K562 (cell line): ENCODE results near the gene IFNGR1. TPM values are rescaled to one million over a fixed set of nuclear protein-coding genes. Genes with fewer than 3 reads are reported as not detected.

ENCODE experiments used
- FOSL1 ChIP-seq: fragments of 200-800 bp; sonication (Bioruptor generic); conservative IDR thresholded peaks from 2 replicates; pipeline ENCODE4 v1.6.1; 2016; ENCODE audit warnings: missing genetic modification characterization, missing compliant biosample characterization
- FOXA3 ChIP-seq, 2 experiments: fragments of 450-650 bp in 1 of 2; sonication (generic) in 1 of 2; formaldehyde crosslinking; IDR thresholded peaks in 1 of 2; conservative IDR thresholded peaks in 1 of 2; 2 replicates each; pipeline versions ENCODE4 v1.4.0 to v1.8.0; 2020 to 2022; ENCODE audit warnings: mild to moderate bottlenecking in 2 of 2, missing genetic modification reagents in 1 of 2
- HMGN3 ChIP-seq: IDR thresholded peaks from 2 replicates; pipeline ENCODE4 v1.6.1; 2011; ENCODE audit warnings: borderline replicate concordance, low read depth, mild to moderate bottlenecking, mixed read lengths, low read length; ENCODE audit not compliant: insufficient read length; ENCODE audit errors: extremely low read depth
- L3MBTL2 ChIP-seq: fragments of 450-650 bp; IDR thresholded peaks from 2 replicates; pipeline ENCODE4 v1.6.1; 2016; ENCODE audit warnings: mild to moderate bottlenecking, moderate library complexity
- PPARD ChIP-seq: fragments of 250-450 bp; sonication (Bioruptor Pico); IDR thresholded peaks from 2 replicates; pipeline ENCODE4 v1.8.0; 2022; ENCODE audit warnings: inconsistent platforms, mild to moderate bottlenecking, moderate library complexity
- SIX5 ChIP-seq, 2 experiments: IDR thresholded peaks; 2 replicates each; pipeline ENCODE4 v1.6.1; 2011; ENCODE audit warnings: low read length in 2 of 2, borderline replicate concordance in 1 of 2, low read depth in 1 of 2, mild to moderate bottlenecking in 1 of 2, moderate library complexity in 1 of 2; ENCODE audit not compliant: insufficient read depth in 1 of 2
- SMAD3 ChIP-seq: fragments of 450-650 bp; formaldehyde crosslinking; conservative IDR thresholded peaks from 2 replicates; pipeline ENCODE4 v1.4.0; 2020; ENCODE audit warnings: mild to moderate bottlenecking
- SMAD4 ChIP-seq: fragments of 250-450 bp; sonication (Bioruptor Pico); conservative IDR thresholded peaks from 2 replicates; pipeline ENCODE4 v1.8.0; 2021; ENCODE audit warnings: inconsistent platforms, mild to moderate bottlenecking, moderate library complexity
- TRIM24 ChIP-seq, 2 experiments: fragments of 450-650 bp; IDR thresholded peaks; 2 replicates each; pipeline ENCODE4 v1.6.1; 2016
- polyA plus RNA-seq, 8 experiments: library from polyadenylated mRNA; depleted of rRNA in 4 of 8; stranded (reverse) in 5 of 8; unstranded in 3 of 8; fragments of >200 nt; fragmentation: Nextera tagmentation in 2 of 8; fragmentation: Illumina TruSeq in 1 of 8; extraction: Ambion mirVana in 2 of 8; extraction: Trizol in 1 of 8; gene quantifications; 2 replicates each; pipeline versions ENCODE4 v1.2.1 to v1.2.3, GENCODE V29; 2011 to 2014; ENCODE audit warnings: inconsistent platforms in 1 of 8, missing spikeins in 1 of 8
- total RNA-seq, 7 experiments: library from RNA; depleted of rRNA in 6 of 7; stranded (reverse); fragments of >200 nt in 6 of 7; fragmentation: Illumina TruSeq in 2 of 7; extraction: Trizol in 2 of 7; gene quantifications; 2 replicates each; pipeline versions ENCODE4 v1.2.1 to v1.2.3, GENCODE V29; 2011 to 2021; ENCODE audit warnings: low replicate concordance in 1 of 7
- TF ChIP-seq, protein P1 (sequence below), 2 experiments: fragments of 450-650 bp; conservative IDR thresholded peaks; 2 replicates each; pipeline ENCODE4 v1.6.1; 2017; ENCODE audit warnings: mild to moderate bottlenecking in 2 of 2, moderate library complexity in 2 of 2
- TF ChIP-seq, protein P2 (sequence below): fragments of 450-650 bp; IDR thresholded peaks from 2 replicates; pipeline ENCODE4 v1.6.1; 2016; ENCODE audit warnings: mild to moderate bottlenecking, moderate library complexity
- TF ChIP-seq, protein P3 (sequence below): sonication (generic); formaldehyde crosslinking; IDR thresholded peaks from 2 replicates; pipeline ENCODE4 v1.8.0; 2022; ENCODE audit warnings: missing genetic modification reagents, mild to moderate bottlenecking, borderline replicate concordance

The IFNGR1 gene
- total and polyA plus RNA-seq, 9 of the 15 experiments (the other 6 are each of a cell fraction or from before 2014, with no cell fraction given): 14.7 to 47.0 (median 26.7) TPM

DNA sequence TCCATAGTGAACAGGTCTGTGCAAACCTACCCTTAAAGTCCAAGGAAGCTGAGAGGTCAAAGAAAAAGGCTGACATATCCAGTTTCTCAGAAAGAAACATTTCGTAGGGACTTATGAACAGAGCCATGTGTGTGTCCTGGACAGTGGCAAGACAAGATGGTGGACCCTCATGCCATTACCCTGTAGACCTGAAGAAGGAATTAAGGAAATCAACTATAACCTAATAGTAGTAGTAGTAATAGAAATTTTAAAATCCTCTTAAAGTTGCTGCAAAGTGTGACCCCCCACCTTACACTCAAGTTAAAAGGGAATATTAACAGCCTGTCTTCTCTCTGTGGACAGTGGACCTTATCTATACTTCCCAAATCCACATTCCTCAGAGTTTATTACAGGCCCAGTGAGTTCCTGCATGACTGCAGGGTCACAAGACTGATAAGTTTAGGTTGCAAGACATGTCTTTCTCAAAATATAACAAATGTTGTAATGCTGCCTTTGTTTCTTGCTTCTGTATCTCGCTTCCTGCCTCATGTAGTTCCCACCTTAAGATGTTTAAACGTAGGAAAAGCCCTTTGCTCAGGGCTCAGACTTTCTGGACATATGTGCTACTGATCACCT is 56.4 kb downstream of the IFNGR1 start (continued):
- TF ChIP-seq HMGN3 (no peak), L3MBTL2 (peak; percentile 12; the same call in 1 of the 2 replicates), FOXA3 (CRISPR knock-in tag; conservative IDR thresholded peaks at IDR 0.05 in 1 of 2, IDR thresholded peaks at IDR 0.05 in 1 of 2) (peak in 1 of 2 experiments; percentile 40; a peak in 1 of 4 replicates), PPARD (CRISPR knock-in tag) (no peak), SMAD4 (CRISPR knock-in tag) (peak; percentile 69), TRIM24 (IDR thresholded peaks at IDR 0.05) (peak in 1 of 2 experiments; percentile 70; a peak in 1 of 4 replicates), FOSL1 (tag) (0 out of 2 replicates have a peak, but pooled peaks have one; percentile 13), SMAD3 (CRISPR knock-in tag) (peak; percentile 51; the same call in 1 of the 2 replicates), SIX5 (IDR thresholded peaks at IDR 0.05; ENCODE audit: borderline replicate concordance in 1 of 2, insufficient read depth in 1 of 2, low read depth in 1 of 2, low read length in 2 of 2) (no peak)
- TF ChIP-seq, protein P1, sequence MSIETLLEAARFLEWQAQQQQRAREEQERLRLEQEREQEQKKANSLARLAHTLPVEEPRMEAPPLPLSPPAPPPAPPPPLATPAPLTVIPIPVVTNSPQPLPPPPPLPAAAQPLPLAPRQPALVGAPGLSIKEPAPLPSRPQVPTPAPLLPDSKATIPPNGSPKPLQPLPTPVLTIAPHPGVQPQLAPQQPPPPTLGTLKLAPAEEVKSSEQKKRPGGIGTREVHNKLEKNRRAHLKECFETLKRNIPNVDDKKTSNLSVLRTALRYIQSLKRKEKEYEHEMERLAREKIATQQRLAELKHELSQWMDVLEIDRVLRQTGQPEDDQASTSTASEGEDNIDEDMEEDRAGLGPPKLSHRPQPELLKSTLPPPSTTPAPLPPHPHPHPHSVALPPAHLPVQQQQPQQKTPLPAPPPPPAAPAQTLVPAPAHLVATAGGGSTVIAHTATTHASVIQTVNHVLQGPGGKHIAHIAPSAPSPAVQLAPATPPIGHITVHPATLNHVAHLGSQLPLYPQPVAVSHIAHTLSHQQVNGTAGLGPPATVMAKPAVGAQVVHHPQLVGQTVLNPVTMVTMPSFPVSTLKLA (conservative IDR thresholded peaks at IDR 0.05): 0 out of 4 replicates have a peak, but pooled peaks of 1 of the 2 experiments have one; percentile 25
- TF ChIP-seq, protein P2, sequence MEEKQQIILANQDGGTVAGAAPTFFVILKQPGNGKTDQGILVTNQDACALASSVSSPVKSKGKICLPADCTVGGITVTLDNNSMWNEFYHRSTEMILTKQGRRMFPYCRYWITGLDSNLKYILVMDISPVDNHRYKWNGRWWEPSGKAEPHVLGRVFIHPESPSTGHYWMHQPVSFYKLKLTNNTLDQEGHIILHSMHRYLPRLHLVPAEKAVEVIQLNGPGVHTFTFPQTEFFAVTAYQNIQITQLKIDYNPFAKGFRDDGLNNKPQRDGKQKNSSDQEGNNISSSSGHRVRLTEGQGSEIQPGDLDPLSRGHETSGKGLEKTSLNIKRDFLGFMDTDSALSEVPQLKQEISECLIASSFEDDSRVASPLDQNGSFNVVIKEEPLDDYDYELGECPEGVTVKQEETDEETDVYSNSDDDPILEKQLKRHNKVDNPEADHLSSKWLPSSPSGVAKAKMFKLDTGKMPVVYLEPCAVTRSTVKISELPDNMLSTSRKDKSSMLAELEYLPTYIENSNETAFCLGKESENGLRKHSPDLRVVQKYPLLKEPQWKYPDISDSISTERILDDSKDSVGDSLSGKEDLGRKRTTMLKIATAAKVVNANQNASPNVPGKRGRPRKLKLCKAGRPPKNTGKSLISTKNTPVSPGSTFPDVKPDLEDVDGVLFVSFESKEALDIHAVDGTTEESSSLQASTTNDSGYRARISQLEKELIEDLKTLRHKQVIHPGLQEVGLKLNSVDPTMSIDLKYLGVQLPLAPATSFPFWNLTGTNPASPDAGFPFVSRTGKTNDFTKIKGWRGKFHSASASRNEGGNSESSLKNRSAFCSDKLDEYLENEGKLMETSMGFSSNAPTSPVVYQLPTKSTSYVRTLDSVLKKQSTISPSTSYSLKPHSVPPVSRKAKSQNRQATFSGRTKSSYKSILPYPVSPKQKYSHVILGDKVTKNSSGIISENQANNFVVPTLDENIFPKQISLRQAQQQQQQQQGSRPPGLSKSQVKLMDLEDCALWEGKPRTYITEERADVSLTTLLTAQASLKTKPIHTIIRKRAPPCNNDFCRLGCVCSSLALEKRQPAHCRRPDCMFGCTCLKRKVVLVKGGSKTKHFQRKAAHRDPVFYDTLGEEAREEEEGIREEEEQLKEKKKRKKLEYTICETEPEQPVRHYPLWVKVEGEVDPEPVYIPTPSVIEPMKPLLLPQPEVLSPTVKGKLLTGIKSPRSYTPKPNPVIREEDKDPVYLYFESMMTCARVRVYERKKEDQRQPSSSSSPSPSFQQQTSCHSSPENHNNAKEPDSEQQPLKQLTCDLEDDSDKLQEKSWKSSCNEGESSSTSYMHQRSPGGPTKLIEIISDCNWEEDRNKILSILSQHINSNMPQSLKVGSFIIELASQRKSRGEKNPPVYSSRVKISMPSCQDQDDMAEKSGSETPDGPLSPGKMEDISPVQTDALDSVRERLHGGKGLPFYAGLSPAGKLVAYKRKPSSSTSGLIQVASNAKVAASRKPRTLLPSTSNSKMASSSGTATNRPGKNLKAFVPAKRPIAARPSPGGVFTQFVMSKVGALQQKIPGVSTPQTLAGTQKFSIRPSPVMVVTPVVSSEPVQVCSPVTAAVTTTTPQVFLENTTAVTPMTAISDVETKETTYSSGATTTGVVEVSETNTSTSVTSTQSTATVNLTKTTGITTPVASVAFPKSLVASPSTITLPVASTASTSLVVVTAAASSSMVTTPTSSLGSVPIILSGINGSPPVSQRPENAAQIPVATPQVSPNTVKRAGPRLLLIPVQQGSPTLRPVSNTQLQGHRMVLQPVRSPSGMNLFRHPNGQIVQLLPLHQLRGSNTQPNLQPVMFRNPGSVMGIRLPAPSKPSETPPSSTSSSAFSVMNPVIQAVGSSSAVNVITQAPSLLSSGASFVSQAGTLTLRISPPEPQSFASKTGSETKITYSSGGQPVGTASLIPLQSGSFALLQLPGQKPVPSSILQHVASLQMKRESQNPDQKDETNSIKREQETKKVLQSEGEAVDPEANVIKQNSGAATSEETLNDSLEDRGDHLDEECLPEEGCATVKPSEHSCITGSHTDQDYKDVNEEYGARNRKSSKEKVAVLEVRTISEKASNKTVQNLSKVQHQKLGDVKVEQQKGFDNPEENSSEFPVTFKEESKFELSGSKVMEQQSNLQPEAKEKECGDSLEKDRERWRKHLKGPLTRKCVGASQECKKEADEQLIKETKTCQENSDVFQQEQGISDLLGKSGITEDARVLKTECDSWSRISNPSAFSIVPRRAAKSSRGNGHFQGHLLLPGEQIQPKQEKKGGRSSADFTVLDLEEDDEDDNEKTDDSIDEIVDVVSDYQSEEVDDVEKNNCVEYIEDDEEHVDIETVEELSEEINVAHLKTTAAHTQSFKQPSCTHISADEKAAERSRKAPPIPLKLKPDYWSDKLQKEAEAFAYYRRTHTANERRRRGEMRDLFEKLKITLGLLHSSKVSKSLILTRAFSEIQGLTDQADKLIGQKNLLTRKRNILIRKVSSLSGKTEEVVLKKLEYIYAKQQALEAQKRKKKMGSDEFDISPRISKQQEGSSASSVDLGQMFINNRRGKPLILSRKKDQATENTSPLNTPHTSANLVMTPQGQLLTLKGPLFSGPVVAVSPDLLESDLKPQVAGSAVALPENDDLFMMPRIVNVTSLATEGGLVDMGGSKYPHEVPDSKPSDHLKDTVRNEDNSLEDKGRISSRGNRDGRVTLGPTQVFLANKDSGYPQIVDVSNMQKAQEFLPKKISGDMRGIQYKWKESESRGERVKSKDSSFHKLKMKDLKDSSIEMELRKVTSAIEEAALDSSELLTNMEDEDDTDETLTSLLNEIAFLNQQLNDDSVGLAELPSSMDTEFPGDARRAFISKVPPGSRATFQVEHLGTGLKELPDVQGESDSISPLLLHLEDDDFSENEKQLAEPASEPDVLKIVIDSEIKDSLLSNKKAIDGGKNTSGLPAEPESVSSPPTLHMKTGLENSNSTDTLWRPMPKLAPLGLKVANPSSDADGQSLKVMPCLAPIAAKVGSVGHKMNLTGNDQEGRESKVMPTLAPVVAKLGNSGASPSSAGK: 0 out of 2 replicates have a peak, but pooled peaks have one; percentile 32
- TF ChIP-seq, protein P3, sequence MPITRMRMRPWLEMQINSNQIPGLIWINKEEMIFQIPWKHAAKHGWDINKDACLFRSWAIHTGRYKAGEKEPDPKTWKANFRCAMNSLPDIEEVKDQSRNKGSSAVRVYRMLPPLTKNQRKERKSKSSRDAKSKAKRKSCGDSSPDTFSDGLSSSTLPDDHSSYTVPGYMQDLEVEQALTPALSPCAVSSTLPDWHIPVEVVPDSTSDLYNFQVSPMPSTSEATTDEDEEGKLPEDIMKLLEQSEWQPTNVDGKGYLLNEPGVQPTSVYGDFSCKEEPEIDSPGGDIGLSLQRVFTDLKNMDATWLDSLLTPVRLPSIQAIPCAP (CRISPR knock-in tag): no peak
